Smooth muscle cell (in vitro differentiated cells): Measurements from ENCODE around the gene PTPRM. TPM values are rescaled to one million over a fixed set of nuclear protein-coding genes. Genes with fewer than 3 reads are reported as not detected.

Source experiments
- DNase-seq: peaks from one replicate; lab custom pipeline; 2025; ENCODE audit not compliant: unreplicated experiment; lab: John Stamatoyannopoulos, UW
- H2AFZ ChIP-seq: fragments of 200-600 bp; sonication (generic); 2 replicates; pipeline ENCODE4 v1.6.0; 2016; ENCODE audit warnings: antibody characterized with exemption, low read depth, mild to moderate bottlenecking
- H3F3A ChIP-seq: fragments of 200-600 bp; sonication (generic); 2 replicates; pipeline ENCODE4 v1.6.0; 2017; ENCODE audit warnings: antibody characterized with exemption, low read depth
- H3K27ac ChIP-seq: fragments of 200-600 bp; sonication (generic); 2 replicates; pipeline ENCODE4 v1.5.1; 2016; ENCODE audit warnings: low read depth, mild to moderate bottlenecking
- H3K27me3 ChIP-seq: fragments of 200-600 bp; sonication (generic); 2 replicates; pipeline ENCODE4 v1.6.1; 2016; ENCODE audit warnings: low read depth, mild to moderate bottlenecking
- H3K36me3 ChIP-seq: fragments of 200-600 bp; sonication (generic); 2 replicates; pipeline ENCODE4 v1.5.1; 2016; ENCODE audit warnings: low read depth
- H3K4me1 ChIP-seq: fragments of 200-600 bp; sonication (generic); 2 replicates; pipeline ENCODE4 v1.5.1; 2016; ENCODE audit warnings: low read depth
- H3K4me2 ChIP-seq: fragments of 200-600 bp; sonication (generic); 2 replicates; pipeline ENCODE4 v1.6.0; 2016; ENCODE audit warnings: mild to moderate bottlenecking
- H3K4me3 ChIP-seq: fragments of 200-600 bp; sonication (generic); 2 replicates; pipeline ENCODE4 v1.5.1; 2016; ENCODE audit warnings: mild to moderate bottlenecking
- H3K79me2 ChIP-seq: fragments of 200-600 bp; sonication (generic); 2 replicates; pipeline ENCODE4 v1.6.0; 2016; ENCODE audit warnings: low read depth, mild to moderate bottlenecking
- H3K9ac ChIP-seq: fragments of 200-600 bp; sonication (generic); 2 replicates; pipeline ENCODE4 v1.6.0; 2016; ENCODE audit warnings: low read depth
- H3K9me3 ChIP-seq: fragments of 200-600 bp; sonication (generic); replicated peaks from 2 replicates; pipeline ENCODE4 v1.5.1; 2016; ENCODE audit warnings: low read depth
- H4K20me1 ChIP-seq: fragments of 200-600 bp; sonication (generic); 2 replicates; pipeline ENCODE4 v1.6.0; 2016; ENCODE audit warnings: low read depth
- CTCF ChIP-seq: fragments of 200-600 bp; sonication (generic); IDR thresholded peaks from 2 replicates; pipeline ENCODE4 v1.5.1; 2017; ENCODE audit warnings: borderline replicate concordance, mild to moderate bottlenecking, antibody characterized with exemption; ENCODE audit not compliant: insufficient read depth, poor library complexity, severe bottlenecking
- WGBS: methylation state at CpG from one replicate; pipeline ENCODE4 v1.1.7; 2016; ENCODE audit warnings: low lambda C conversion rate; 5-methylcytosine and 5-hydroxymethylcytosine counted together
- polyA plus RNA-seq: library from polyadenylated mRNA; unstranded; fragments of >200 nt; fragmentation: Nextera tagmentation; extraction: Ambion mirVana; gene quantifications from 2 replicates; pipeline ENCODE4 v1.2.1, GENCODE V29; 2016
- total RNA-seq: library from RNA; depleted of rRNA; stranded (reverse); fragments of >200 nt; gene quantifications from 2 replicates; pipeline ENCODE4 v1.2.3, GENCODE V29; 2014

Gene PTPRM
- total and polyA plus RNA-seq, 2 experiments from 2014 or later, result 57.5 to 115 TPM

GRCh38 chr18:8389391-8390340, 822.5 kb downstream of the PTPRM start:
- Histone ChIP-seq H2AFZ (no peak overlapping the region), H3K4me3 (no peak overlapping the region), H3K4me1 (no peaks in the 10 kb centered on the region), H3F3A (peaks cover 3% of the 10 kb centered on the region), H3K9ac (no peak overlapping the region), H4K20me1 (no peaks in the 10 kb centered on the region), H3K27me3 (no peaks in the 10 kb centered on the region), H3K79me2 (no peaks in the 10 kb centered on the region), H3K27ac (no peak overlapping the region), H3K4me2 (no peak overlapping the region), H3K36me3 (peaks cover 16% of the 10 kb centered on the region), H3K9me3 (no peaks in the 10 kb centered on the region)
- TF ChIP-seq CTCF, result peak; percentile 80
- WGBS, result 62% methylated on average over 14 of the region's 14 CpGs
- DNase-seq, result peak; percentile 5

GRCh38 chr18:8391068-8391467, 824.0 kb downstream of the PTPRM start:
- DNase-seq, result no peak
- Histone ChIP-seq H3K27me3 (no peaks in the 10 kb centered on the region), H3K4me2 (peak overlapping the region; percentile 18), H3F3A (peaks cover 3% of the 10 kb centered on the region), H3K4me1 (no peaks in the 10 kb centered on the region), H3K27ac (no peak overlapping the region), H2AFZ (no peak overlapping the region), H3K79me2 (no peaks in the 10 kb centered on the region), H3K36me3 (peaks cover 15% of the 10 kb centered on the region), H3K4me3 (no peak overlapping the region), H4K20me1 (no peaks in the 10 kb centered on the region), H3K9me3 (no peaks in the 10 kb centered on the region), H3K9ac (no peak overlapping the region)
- no peak for TF ChIP-seq CTCF
- WGBS, result 52% methylated on average over 2 of the region's 2 CpGs

GRCh38 chr18:8396254-8396653, 829.1 kb downstream of the PTPRM start:
- WGBS, result 94% methylated on average over 7 of the region's 7 CpGs
- DNase-seq, result no peak
- H3K4me2 ChIP-seq, result no peak overlapping the region
- no peak for TF ChIP-seq CTCF
- H3K9me3 ChIP-seq, result no peaks in the 10 kb centered on the region
- H3K27ac ChIP-seq, result no peak overlapping the region
- H3K79me2 ChIP-seq, result no peaks in the 10 kb centered on the region
- no peaks in the 10 kb centered on the region for H3K27me3 ChIP-seq
- no peaks in the 10 kb centered on the region for H3F3A ChIP-seq
- no peak overlapping the region for H3K9ac ChIP-seq
- no peaks in the 10 kb centered on the region for H3K4me1 ChIP-seq
- no peaks in the 10 kb centered on the region for H4K20me1 ChIP-seq
- H3K4me3 ChIP-seq, result no peak overlapping the region
- H3K36me3 ChIP-seq, result peaks cover 6% of the 10 kb centered on the region
- H2AFZ ChIP-seq, result no peak overlapping the region
